ENCODE data around the gene HAGH.

The HAGH gene

GRCh38 chr16:1818204-1818872, 8.3 kb downstream of the HAGH start:
- Mint-ChIP-seq H3K27me3 (ENCODE audit: low read depth) (no peaks in the 10 kb centered on the region), H3K4me1 (no peaks in the 10 kb centered on the region), H3K4me3 (no peak overlapping the region), H3K27ac (no peak overlapping the region), H3K36me3 (ENCODE audit: low read depth) (peaks cover 14% of the 10 kb centered on the region), H3K9me3 (no peaks in the 10 kb centered on the region)
- TF ChIP-seq CTCF (IDR thresholded peaks at IDR 0.05; ENCODE audit: unreplicated experiment in 3 of 3) = no peak

- H3K4me1 Mint-ChIP-seq = no peaks in the 10 kb centered on the region
- no peak overlapping the region for H3K27ac Mint-ChIP-seq
- no peaks in the 10 kb centered on the region for H3K9me3 Mint-ChIP-seq
- no peak for TF ChIP-seq CTCF (IDR thresholded peaks at IDR 0.05; ENCODE audit: unreplicated experiment in 3 of 3)
- H3K36me3 Mint-ChIP-seq (ENCODE audit: low read depth) = peaks cover 16% of the 10 kb centered on the region
- H3K4me3 Mint-ChIP-seq = no peak overlapping the region
- no peaks in the 10 kb centered on the region for H3K27me3 Mint-ChIP-seq (ENCODE audit: low read depth)
Measured at GRCh38 chr16:1817716-1818115, 8.9 kb downstream of the HAGH start.

GRCh38 chr16:1817276-1817589, 9.4 kb downstream of the HAGH start:
- H3K4me3 Mint-ChIP-seq = no peak overlapping the region
- no peaks in the 10 kb centered on the region for H3K4me1 Mint-ChIP-seq
- H3K27me3 Mint-ChIP-seq (ENCODE audit: low read depth) = no peaks in the 10 kb centered on the region
- H3K9me3 Mint-ChIP-seq = no peaks in the 10 kb centered on the region
- TF ChIP-seq CTCF (IDR thresholded peaks at IDR 0.05; ENCODE audit: unreplicated experiment in 3 of 3) = no peak
- peaks cover 16% of the 10 kb centered on the region for H3K36me3 Mint-ChIP-seq (ENCODE audit: low read depth)
- H3K27ac Mint-ChIP-seq = no peak overlapping the region

- Mint-ChIP-seq H3K9me3 (no peaks in the 10 kb centered on the region), H3K27ac (no peak overlapping the region), H3K27me3 (ENCODE audit: low read depth) (no peaks in the 10 kb centered on the region), H3K4me3 (no peak overlapping the region), H3K4me1 (no peaks in the 10 kb centered on the region), H3K36me3 (ENCODE audit: low read depth) (peaks cover 16% of the 10 kb centered on the region)
- no peak for TF ChIP-seq CTCF (IDR thresholded peaks at IDR 0.05; ENCODE audit: unreplicated experiment in 3 of 3)
Measured at GRCh38 chr16:1816396-1817275, 10.0 kb downstream of the HAGH start.

GRCh38 chr16:1815461-1815860, 11.2 kb downstream of the HAGH start:
- no peak for TF ChIP-seq CTCF (IDR thresholded peaks at IDR 0.05; ENCODE audit: unreplicated experiment in 3 of 3)
- Mint-ChIP-seq H3K9me3 (no peaks in the 10 kb centered on the region), H3K4me1 (no peaks in the 10 kb centered on the region), H3K27me3 (ENCODE audit: low read depth) (no peaks in the 10 kb centered on the region), H3K27ac (no peak overlapping the region), H3K4me3 (no peak overlapping the region), H3K36me3 (ENCODE audit: low read depth) (peaks cover 16% of the 10 kb centered on the region)
